ENCODE data around the gene HADHA.

DNA sequence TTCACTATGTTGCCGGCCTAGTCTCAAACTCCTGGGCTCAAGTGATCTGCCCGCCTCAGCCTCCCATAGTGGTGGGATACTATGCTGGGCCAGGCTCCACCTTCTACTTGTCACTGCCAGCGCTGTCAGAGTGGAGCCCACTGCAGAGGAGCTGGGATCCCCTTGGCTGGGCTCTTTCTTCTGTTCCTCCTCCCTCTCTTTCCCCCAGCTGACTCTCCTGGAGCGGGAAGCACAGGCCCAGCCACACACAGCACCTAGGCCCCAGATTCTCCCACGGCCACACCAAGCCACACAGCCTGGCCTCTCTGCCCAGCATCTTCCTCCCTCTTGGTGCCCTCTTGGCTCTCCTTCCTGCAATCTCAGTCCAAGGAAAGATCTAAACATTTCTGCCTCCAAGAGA lies 75.2 kb downstream of the HADHA start:
- TF ChIP-seq POLR2A (IDR thresholded peaks at IDR 0.05; ENCODE audit: low read depth, low read length) (no peak), POLR2AphosphoS5 (IDR thresholded peaks at IDR 0.05; ENCODE audit: low read depth, low read length) (no peak)

All from GM12891 (cell line).